Esophagus muscularis mucosa (tissue), 4 donors: ENCODE measurements around the gene TXNIP.

Experiments used
- CTCF ChIP-seq, 3 experiments: fragments of 200-600 bp in 2 of 3; fragments of 450-650 bp in 1 of 3; sonication (generic) in 2 of 3; IDR thresholded peaks; one replicate each; pipeline ENCODE4 v1.5.1; 2017 to 2019; ENCODE audit warnings: antibody characterized with exemption in 3 of 3, mild to moderate bottlenecking in 2 of 3, moderate library complexity in 1 of 3
- EP300 ChIP-seq: sonication (generic); formaldehyde crosslinking; IDR thresholded peaks from one replicate; pipeline ENCODE4 v1.6.1; 2017; ENCODE audit warnings: antibody characterized with exemption
- POLR2A ChIP-seq: fragments of 450-650 bp; IDR thresholded peaks from one replicate; pipeline ENCODE4 v1.6.1; 2017; ENCODE audit warnings: antibody characterized with exemption, moderate library complexity, mild to moderate bottlenecking, low read depth

GRCh38 chr1:145983206-145983675 lies 13.1 kb downstream of the TXNIP start:
- TF ChIP-seq CTCF (IDR thresholded peaks at IDR 0.05): no peak
- TF ChIP-seq EP300: no peak
- no peak for TF ChIP-seq POLR2A
